B cell (primary cell): Measurements from ENCODE around the gene CAPNS2. TPM values are rescaled to one million over a fixed set of nuclear protein-coding genes. Genes with fewer than 3 reads are reported as not detected.

Experiments used
- ATAC-seq: fragments of 200-7000 bp; cut with Tn5 transposase; one replicate; pipeline ENCODE4 v1.10.0; 2021; ENCODE audit warnings: low read depth, mild to moderate bottlenecking, moderate number of reproducible peaks, moderate library complexity
- CTCF ChIA-PET: fragments of 350-600 bp; sonication (Branson Sonifier 250); formaldehyde crosslinking; loops from one replicate; lab custom pipeline; 2021; ENCODE audit warnings: antibody characterized with exemption, inconsistent platforms; lab: Charles Lee
- POLR2A ChIA-PET: fragments of 350-600 bp; sonication (Branson Sonifier 250); formaldehyde crosslinking; loops from one replicate; lab custom pipeline; 2021; ENCODE audit warnings: antibody characterized with exemption; lab: Charles Lee
- DNase-seq: peaks from one replicate; pipeline ENCODE4 v3.0.0; 2013
- H2AFZ ChIP-seq: 2 replicates; pipeline ENCODE4 v1.6.1; 2012; ENCODE audit warnings: mild to moderate bottlenecking, low read depth, low read length; ENCODE audit not compliant: insufficient read depth, poor library complexity, severe bottlenecking
- H3K27ac ChIP-seq, 2 donors: 1 replicate in 1 of 2; 2 replicates in 1 of 2; pipeline ENCODE4 v1.5.1; 2012 to 2013; ENCODE audit warnings: low read length in 2 of 2, mild to moderate bottlenecking in 2 of 2, moderate library complexity in 1 of 2
- H3K27me3 ChIP-seq, 4 experiments: fragments of 200-600 bp in 1 of 4; sonication (generic) in 1 of 4; replicated peaks in 1 of 4; 1 replicate in 2 of 4; 2 replicates in 2 of 4; pipeline versions ENCODE4 v1.6.1 to v1.7.0; 2013 to 2016; ENCODE audit warnings: low read length in 3 of 4, mild to moderate bottlenecking in 2 of 4, mixed read lengths in 1 of 4, moderate library complexity in 1 of 4; ENCODE audit not compliant: insufficient read depth in 4 of 4, control insufficient read depth in 3 of 4; ENCODE audit errors: control extremely low read depth in 1 of 4
- H3K36me3 ChIP-seq, 2 experiments: replicated peaks in 1 of 2; 1 replicate in 1 of 2; 2 replicates in 1 of 2; pipeline versions ENCODE4 v1.6.1 to v1.7.1; 2013; ENCODE audit warnings: low read length in 1 of 2; ENCODE audit not compliant: insufficient read depth in 2 of 2, control insufficient read depth in 1 of 2; ENCODE audit errors: control extremely low read depth in 1 of 2, extremely low read depth in 1 of 2
- H3K4me1 ChIP-seq, 2 donors: fragments of 200-600 bp in 1 of 2; sonication (generic) in 1 of 2; 1 replicate in 1 of 2; 2 replicates in 1 of 2; pipeline versions ENCODE4 v1.5.1 to v1.6.1; 2013 to 2017; ENCODE audit warnings: low read length in 2 of 2; ENCODE audit not compliant: control insufficient read depth in 2 of 2, insufficient read depth in 2 of 2
- H3K4me2 ChIP-seq: replicated peaks from 2 replicates; pipeline ENCODE3; 2012; ENCODE audit warnings: mild to moderate bottlenecking, low read depth, low read length; ENCODE audit not compliant: poor library complexity, severe bottlenecking
- H3K4me3 ChIP-seq, 5 experiments: fragments of 200-600 bp in 1 of 5; sonication (generic) in 1 of 5; 1 replicate in 3 of 5; 2 replicates in 2 of 5; pipeline versions ENCODE4 v1.5.1 to v1.7.0; 2011 to 2016; ENCODE audit warnings: low read length in 4 of 5, mild to moderate bottlenecking in 4 of 5, low read depth in 2 of 5, control low read depth in 1 of 5, moderate library complexity in 1 of 5; ENCODE audit not compliant: insufficient read depth in 1 of 5; ENCODE audit errors: control extremely low read depth in 1 of 5, extremely low read depth in 1 of 5
- H3K79me2 ChIP-seq: fragments of 200-600 bp; sonication (generic); one replicate; pipeline ENCODE4 v1.6.0; 2016; ENCODE audit warnings: low read length; ENCODE audit not compliant: control insufficient read depth, insufficient read depth
- H3K9ac ChIP-seq: fragments of 200-600 bp; sonication (generic); 2 replicates; pipeline ENCODE4 v1.6.1; 2017; ENCODE audit warnings: mild to moderate bottlenecking, low read length, moderate library complexity
- H3K9me3 ChIP-seq, 3 donors: one replicate each; pipeline versions ENCODE4 v1.6.1 to v1.7.1; 2013; ENCODE audit warnings: low read length in 2 of 3; ENCODE audit not compliant: control insufficient read depth in 2 of 3, insufficient read depth in 1 of 3; ENCODE audit errors: control extremely low read depth in 1 of 3
- H4K20me1 ChIP-seq: 2 replicates; pipeline ENCODE4 v1.6.0; 2012; ENCODE audit warnings: mild to moderate bottlenecking, low read length; ENCODE audit not compliant: insufficient read depth, control insufficient read depth, poor library complexity, severe bottlenecking
- H3K27ac Mint-ChIP-seq: one replicate; pipeline ENCODE4 v1.8.0; 2021; ENCODE audit warnings: mixed read lengths
- H3K27me3 Mint-ChIP-seq: one replicate; pipeline ENCODE4 v1.8.0; 2021; ENCODE audit warnings: mixed read lengths
- H3K4me1 Mint-ChIP-seq: one replicate; pipeline ENCODE4 v1.8.0; 2021; ENCODE audit warnings: mixed read lengths
- H3K4me3 Mint-ChIP-seq: one replicate; pipeline ENCODE4 v1.8.0; 2021; ENCODE audit warnings: mixed read lengths
- H3K9me3 Mint-ChIP-seq: one replicate; pipeline ENCODE4 v1.8.0; 2022; ENCODE audit warnings: mixed read lengths; ENCODE audit not compliant: insufficient read depth
- CTCF ChIP-seq: fragments of 200-600 bp; IDR thresholded peaks from one replicate; pipeline ENCODE4 v1.8.0; 2022; ENCODE audit warnings: antibody characterized with exemption, mild to moderate bottlenecking
- EZH2 ChIP-seq: IDR thresholded peaks from 2 replicates; pipeline ENCODE4 v1.6.1; 2012; ENCODE audit warnings: borderline replicate concordance, low read depth, mild to moderate bottlenecking, moderate library complexity, low read length; ENCODE audit not compliant: insufficient read depth, poor library complexity, severe bottlenecking
- WGBS: methylation state at CpG from one replicate; pipeline ENCODE4 v1.1.5; 2013; ENCODE audit warnings: missing lambda C conversion rate; ENCODE audit not compliant: insufficient coverage; 5-methylcytosine and 5-hydroxymethylcytosine counted together
- intact Hi-C: fragments of 100-400 bp; cut with micrococcal nuclease; formaldehyde crosslinking; loops from one replicate; pipeline ENCODE4 v1.10.0; 2022
- polyA plus RNA-seq: library from polyadenylated mRNA; depleted of rRNA; stranded (reverse); fragments of >200 nt; gene quantifications from 2 replicates; pipeline ENCODE4 v1.2.3, GENCODE V29; 2012
- total RNA-seq, 2 donors: library from RNA; stranded (reverse); fragments of 120-200 nt in 1 of 2; gene quantifications; 1 replicate in 1 of 2; 2 replicates in 1 of 2; pipeline versions ENCODE4 v1.2.3 to v1.2.4, GENCODE V29; 2013 to 2022

Gene CAPNS2
- total and polyA plus RNA-seq, 2 donors (not counting 1 experiment from before 2014, with no cell fraction given) = not detected

GRCh38 chr16:55569025-55569424, 2.5 kb downstream of the CAPNS2 start:
- peaks cover 3% of the 10 kb centered on the region for H3K27me3 Mint-ChIP-seq
- no CpG with 5 or more reads among the region's 1 CpG for WGBS
- Histone ChIP-seq H2AFZ (no peak overlapping the region), H3K4me3 (no peak overlapping the region), H3K79me2 (no peaks in the 10 kb centered on the region), H3K27ac (no peak overlapping the region), H4K20me1 (no peaks in the 10 kb centered on the region), H3K4me1 (no peaks in the 10 kb centered on the region), H3K4me2 (no peak overlapping the region), H3K27me3 (no peaks in the 10 kb centered on the region), H3K36me3 (no peaks in the 10 kb centered on the region), H3K9me3 (no peaks in the 10 kb centered on the region), H3K9ac (no peak overlapping the region)
- TF ChIP-seq CTCF = no peak
- no peak for TF ChIP-seq EZH2
- H3K4me3 Mint-ChIP-seq = no peak overlapping the region
- ATAC-seq (no peak), DNase-seq (no peak)
- POLR2A ChIA-PET = no interaction called here
- no peak overlapping the region for H3K27ac Mint-ChIP-seq
- no peaks in the 10 kb centered on the region for H3K4me1 Mint-ChIP-seq
- H3K9me3 Mint-ChIP-seq = no peaks in the 10 kb centered on the region
- intact Hi-C loops = no loop called here
- CTCF ChIA-PET = interaction anchor here (0.6 kb wide), 1 partner anchor 452 kb away, joined by 3 read pairs; no protein-coding TSS in a partner anchor

GRCh38 chr16:55570159-55570558, 3.7 kb downstream of the CAPNS2 start:
- no peaks in the 10 kb centered on the region for H3K4me1 ChIP-seq
- H3K36me3 ChIP-seq = no peaks in the 10 kb centered on the region
- H3K4me2 ChIP-seq = no peak overlapping the region
- CTCF ChIA-PET = no interaction called here
- no peak for ATAC-seq
- no peaks in the 10 kb centered on the region for H4K20me1 ChIP-seq
- H3K27ac ChIP-seq = no peak overlapping the region
- DNase-seq = no peak
- intact Hi-C loops = no loop called here
- H3K9ac ChIP-seq = no peak overlapping the region
- TF ChIP-seq CTCF (no peak), EZH2 (no peak)
- POLR2A ChIA-PET = no interaction called here
- H3K27ac Mint-ChIP-seq = no peak overlapping the region
- no peak overlapping the region for H3K4me3 Mint-ChIP-seq
- H3K27me3 Mint-ChIP-seq = peaks cover 3% of the 10 kb centered on the region
- no peaks in the 10 kb centered on the region for H3K27me3 ChIP-seq
- WGBS = 93% methylated on average over 2 of the region's 5 CpGs
- no peaks in the 10 kb centered on the region for H3K79me2 ChIP-seq
- H3K9me3 ChIP-seq = no peaks in the 10 kb centered on the region
- H3K4me3 ChIP-seq = no peak overlapping the region
- H3K4me1 Mint-ChIP-seq = peaks cover 2% of the 10 kb centered on the region
- H2AFZ ChIP-seq = no peak overlapping the region
- H3K9me3 Mint-ChIP-seq = no peaks in the 10 kb centered on the region
